ENCODE results near the gene LAMA5. TPM values are rescaled to one million over a fixed set of nuclear protein-coding genes. Genes with fewer than 3 reads are reported as not detected.

LAMA5 gene
- total RNA-seq, 1 donor from 2014 or later = 12.1 TPM

GRCh38 chr20:62288535-62289105 is 78.5 kb downstream of the LAMA5 start:
- no peaks in the 10 kb centered on the region for H3K27me3 Mint-ChIP-seq (ENCODE audit: insufficient read depth, low read depth)
- H4K20me1 ChIP-seq (ENCODE audit: low read depth) = no peaks in the 10 kb centered on the region
- no peaks in the 10 kb centered on the region for H3F3A ChIP-seq (ENCODE audit: low read depth)
- H3K27ac Mint-ChIP-seq = no peak overlapping the region
- H3K79me2 ChIP-seq (ENCODE audit: low read depth) = no peaks in the 10 kb centered on the region
- H3K4me2 ChIP-seq = no peak overlapping the region
- peaks cover 5% of the 10 kb centered on the region for H3K4me1 Mint-ChIP-seq
- no peak overlapping the region for H3K4me3 ChIP-seq
- no peaks in the 10 kb centered on the region for H3K4me1 ChIP-seq
- no peaks in the 10 kb centered on the region for H3K9me3 ChIP-seq (ENCODE audit: low read depth)
- no peak overlapping the region for H3K27ac ChIP-seq
- peaks cover 23% of the 10 kb centered on the region for H3K36me3 Mint-ChIP-seq
- H3K9ac ChIP-seq = no peak overlapping the region
- no peak overlapping the region for H2AFZ ChIP-seq (replicated peaks)
- H3K4me3 Mint-ChIP-seq = no peak overlapping the region
- H3K9me3 Mint-ChIP-seq = no peaks in the 10 kb centered on the region
- TF ChIP-seq EZH2 (IDR thresholded peaks at IDR 0.05) (no peak), CTCF (IDR thresholded peaks at IDR 0.05) (no peak), EZH2phosphoT487 (IDR thresholded peaks at IDR 0.05) (no peak)
- H3K36me3 ChIP-seq = no peaks in the 10 kb centered on the region
- H3K27me3 ChIP-seq = no peaks in the 10 kb centered on the region
- no peak for DNase-seq (ENCODE audit: low spot score)

- TF ChIP-seq EZH2 (IDR thresholded peaks at IDR 0.05) (no peak), EZH2phosphoT487 (IDR thresholded peaks at IDR 0.05) (no peak), CTCF (IDR thresholded peaks at IDR 0.05) (no peak)
- Mint-ChIP-seq H3K27ac (no peak overlapping the region), H3K9me3 (no peaks in the 10 kb centered on the region), H3K4me1 (no peaks in the 10 kb centered on the region), H3K36me3 (peaks cover 21% of the 10 kb centered on the region), H3K4me3 (no peak overlapping the region), H3K27me3 (ENCODE audit: insufficient read depth, low read depth) (no peaks in the 10 kb centered on the region)
- no peak overlapping the region for H3K9ac ChIP-seq
- H2AFZ ChIP-seq (replicated peaks) = no peak overlapping the region
- H4K20me1 ChIP-seq (ENCODE audit: low read depth) = no peaks in the 10 kb centered on the region
- no peak overlapping the region for H3K27ac ChIP-seq
- no peak overlapping the region for H3K4me3 ChIP-seq
- H3K79me2 ChIP-seq (ENCODE audit: low read depth) = no peaks in the 10 kb centered on the region
- H3K4me2 ChIP-seq = no peak overlapping the region
- H3K9me3 ChIP-seq (ENCODE audit: low read depth) = no peaks in the 10 kb centered on the region
- no peaks in the 10 kb centered on the region for H3F3A ChIP-seq (ENCODE audit: low read depth)
- no peaks in the 10 kb centered on the region for H3K27me3 ChIP-seq
- no peaks in the 10 kb centered on the region for H3K4me1 ChIP-seq
- DNase-seq (ENCODE audit: low spot score) = no peak
- H3K36me3 ChIP-seq = no peaks in the 10 kb centered on the region
These were observed 79.2 kb downstream of the LAMA5 start for GRCh38 chr20:62287759-62288534.

GRCh38 chr20:62287129-62287528 is 80.0 kb downstream of the LAMA5 start:
- Mint-ChIP-seq H3K27ac (no peak overlapping the region), H3K4me1 (no peaks in the 10 kb centered on the region), H3K27me3 (ENCODE audit: insufficient read depth, low read depth) (no peaks in the 10 kb centered on the region), H3K9me3 (no peaks in the 10 kb centered on the region), H3K36me3 (peaks cover 19% of the 10 kb centered on the region), H3K4me3 (no peak overlapping the region)
- no peaks in the 10 kb centered on the region for H3K27me3 ChIP-seq
- no peak for TF ChIP-seq EZH2 (IDR thresholded peaks at IDR 0.05)
- TF ChIP-seq CTCF (IDR thresholded peaks at IDR 0.05) = no peak
- TF ChIP-seq EZH2phosphoT487 (IDR thresholded peaks at IDR 0.05) = no peak
- H3K4me3 ChIP-seq = no peak overlapping the region
- H4K20me1 ChIP-seq (ENCODE audit: low read depth) = no peaks in the 10 kb centered on the region
- H3K9me3 ChIP-seq (ENCODE audit: low read depth) = no peaks in the 10 kb centered on the region
- H3K9ac ChIP-seq = no peak overlapping the region
- no peak overlapping the region for H2AFZ ChIP-seq (replicated peaks)
- no peaks in the 10 kb centered on the region for H3K4me1 ChIP-seq
- no peak for DNase-seq (ENCODE audit: low spot score)
- H3F3A ChIP-seq (ENCODE audit: low read depth) = no peaks in the 10 kb centered on the region
- no peaks in the 10 kb centered on the region for H3K79me2 ChIP-seq (ENCODE audit: low read depth)
- no peak overlapping the region for H3K4me2 ChIP-seq
- no peak overlapping the region for H3K27ac ChIP-seq
- no peaks in the 10 kb centered on the region for H3K36me3 ChIP-seq

Data from neural progenitor cell (in vitro differentiated cells).